CD14-positive monocyte (primary cell): ENCODE measurements around the gene CD74. TPM values are rescaled to one million over a fixed set of nuclear protein-coding genes. Genes with fewer than 3 reads are reported as not detected.

ENCODE experiments used
- DNase-seq, 3 donors: peaks; one replicate each; pipeline ENCODE4 v3.0.0-alpha.2; 2011 to 2022
- H2AFZ ChIP-seq: 2 replicates; pipeline ENCODE4 v1.6.0; 2012; ENCODE audit warnings: mild to moderate bottlenecking, low read depth, low read length, inconsistent platforms; ENCODE audit not compliant: insufficient read depth, poor library complexity, severe bottlenecking
- H3K27ac ChIP-seq, 2 donors: 1 replicate in 1 of 2; 2 replicates in 1 of 2; pipeline ENCODE4 v1.5.1; 2012 to 2013; ENCODE audit warnings: low read length in 2 of 2, control low read depth in 1 of 2, inconsistent platforms in 1 of 2, low read depth in 1 of 2, mild to moderate bottlenecking in 1 of 2
- H3K27me3 ChIP-seq, 2 donors: one replicate each; pipeline versions ENCODE4 v1.6.0 to v1.6.1; 2011 to 2013; ENCODE audit warnings: low read length in 2 of 2; ENCODE audit not compliant: control insufficient read depth in 2 of 2, insufficient read depth in 2 of 2
- H3K36me3 ChIP-seq, 2 donors: replicated peaks in 1 of 2; 1 replicate in 1 of 2; 2 replicates in 1 of 2; pipeline versions ENCODE4 v1.5.1 to v1.6.1; 2012 to 2013; ENCODE audit warnings: low read length in 2 of 2, control low read depth in 1 of 2, inconsistent platforms in 1 of 2, mild to moderate bottlenecking in 1 of 2; ENCODE audit not compliant: insufficient read depth in 2 of 2, control insufficient read depth in 1 of 2
- H3K4me1 ChIP-seq, 2 donors: 1 replicate in 1 of 2; 2 replicates in 1 of 2; pipeline versions ENCODE4 v1.5.1 to v1.6.1; 2012 to 2013; ENCODE audit warnings: low read length in 2 of 2, control low read depth in 1 of 2, inconsistent platforms in 1 of 2, mild to moderate bottlenecking in 1 of 2, moderate library complexity in 1 of 2; ENCODE audit not compliant: insufficient read depth in 2 of 2, control insufficient read depth in 1 of 2
- H3K4me2 ChIP-seq: replicated peaks from 2 replicates; pipeline ENCODE3; 2012; ENCODE audit warnings: low read length, moderate library complexity, mild to moderate bottlenecking; ENCODE audit not compliant: poor library complexity, severe bottlenecking; ENCODE audit errors: extremely low read depth
- H3K4me3 ChIP-seq, 3 experiments: fragments of 200-600 bp in 1 of 3; sonication (generic) in 1 of 3; replicated peaks in 1 of 3; 1 replicate in 2 of 3; 2 replicates in 1 of 3; pipeline ENCODE4 v1.5.1; 2011 to 2013; ENCODE audit warnings: low read length in 3 of 3, mild to moderate bottlenecking in 3 of 3, control low read depth in 2 of 3, low read depth in 2 of 3, inconsistent platforms in 1 of 3, moderate library complexity in 1 of 3
- H3K79me2 ChIP-seq: 2 replicates; pipeline ENCODE4 v1.6.0; 2012; ENCODE audit warnings: mild to moderate bottlenecking, control low read depth, inconsistent platforms, low read length, moderate library complexity; ENCODE audit not compliant: insufficient read depth
- H3K9ac ChIP-seq: 2 replicates; pipeline ENCODE4 v1.6.0; 2017; ENCODE audit warnings: low read length, mild to moderate bottlenecking; ENCODE audit not compliant: insufficient read depth, poor library complexity, severe bottlenecking
- H3K9me3 ChIP-seq, 2 donors: replicated peaks in 1 of 2; 1 replicate in 1 of 2; 2 replicates in 1 of 2; pipeline versions ENCODE4 v1.5.1 to v1.6.1; 2012 to 2013; ENCODE audit warnings: low read length in 2 of 2, control low read depth in 1 of 2; ENCODE audit not compliant: control insufficient read depth in 1 of 2, insufficient read depth in 1 of 2
- H4K20me1 ChIP-seq: 2 replicates; pipeline ENCODE4 v1.6.0; 2012; ENCODE audit warnings: mild to moderate bottlenecking, low read length, control low read depth, moderate library complexity; ENCODE audit not compliant: insufficient read depth
- H3K27ac Mint-ChIP-seq, 7 donors: one replicate each; pipeline ENCODE4 v1.8.0; 2020; ENCODE audit warnings: mild to moderate bottlenecking in 7 of 7, mixed read lengths in 7 of 7, moderate library complexity in 6 of 7, inconsistent platforms in 2 of 7
- H3K27me3 Mint-ChIP-seq, 3 donors: one replicate each; pipeline ENCODE4 v1.8.0; 2021 to 2022; ENCODE audit warnings: low read depth in 3 of 3, mild to moderate bottlenecking in 3 of 3, mixed read lengths in 3 of 3, moderate library complexity in 3 of 3, inconsistent platforms in 1 of 3
- H3K36me3 Mint-ChIP-seq, 2 donors: one replicate each; pipeline ENCODE4 v1.8.0; 2020; ENCODE audit warnings: mixed read lengths in 2 of 2, inconsistent platforms in 1 of 2, mild to moderate bottlenecking in 1 of 2
- H3K4me1 Mint-ChIP-seq: one replicate; pipeline ENCODE4 v1.8.0; 2020; ENCODE audit warnings: mild to moderate bottlenecking, mixed read lengths
- H3K4me3 Mint-ChIP-seq, 2 donors: one replicate each; pipeline ENCODE4 v1.8.0; 2020; ENCODE audit warnings: mild to moderate bottlenecking in 2 of 2, mixed read lengths in 2 of 2, moderate library complexity in 1 of 2
- H3K9me3 Mint-ChIP-seq, 7 donors: one replicate each; pipeline ENCODE4 v1.8.0; 2020 to 2022; ENCODE audit warnings: mixed read lengths in 7 of 7, mild to moderate bottlenecking in 6 of 7, moderate library complexity in 6 of 7, inconsistent platforms in 2 of 7
- WGBS: methylation state at CpG from one replicate; pipeline ENCODE4 v1.1.5; 2013; ENCODE audit warnings: missing lambda C conversion rate; ENCODE audit not compliant: insufficient coverage; 5-methylcytosine and 5-hydroxymethylcytosine counted together
- intact Hi-C, 2 donors: fragments of 100-400 bp; cut with micrococcal nuclease; formaldehyde crosslinking; loops; one replicate each; pipeline versions ENCODE4 v1.15.0 to v1.15.1; 2023
- polyA plus RNA-seq, 3 donors: library from polyadenylated mRNA; depleted of rRNA in 1 of 3; unstranded in 2 of 3; stranded (reverse) in 1 of 3; fragments of 300-500 nt in 2 of 3; fragments of >200 nt in 1 of 3; fragmentation: Illumina TruSeq in 2 of 3; gene quantifications; 1 replicate in 2 of 3; 2 replicates in 1 of 3; pipeline ENCODE4 v1.2.3, GENCODE V29; 2012 to 2021
- TF ChIP-seq, protein P1 (sequence below): fragments of 200-600 bp; IDR thresholded peaks from one replicate; pipeline ENCODE4 v1.8.0; 2022; ENCODE audit warnings: antibody characterized with exemption, mild to moderate bottlenecking

CD74 gene
- polyA plus RNA-seq, 3 donors, result 3,498 to 7,550 (median 4,939) TPM

DNA sequence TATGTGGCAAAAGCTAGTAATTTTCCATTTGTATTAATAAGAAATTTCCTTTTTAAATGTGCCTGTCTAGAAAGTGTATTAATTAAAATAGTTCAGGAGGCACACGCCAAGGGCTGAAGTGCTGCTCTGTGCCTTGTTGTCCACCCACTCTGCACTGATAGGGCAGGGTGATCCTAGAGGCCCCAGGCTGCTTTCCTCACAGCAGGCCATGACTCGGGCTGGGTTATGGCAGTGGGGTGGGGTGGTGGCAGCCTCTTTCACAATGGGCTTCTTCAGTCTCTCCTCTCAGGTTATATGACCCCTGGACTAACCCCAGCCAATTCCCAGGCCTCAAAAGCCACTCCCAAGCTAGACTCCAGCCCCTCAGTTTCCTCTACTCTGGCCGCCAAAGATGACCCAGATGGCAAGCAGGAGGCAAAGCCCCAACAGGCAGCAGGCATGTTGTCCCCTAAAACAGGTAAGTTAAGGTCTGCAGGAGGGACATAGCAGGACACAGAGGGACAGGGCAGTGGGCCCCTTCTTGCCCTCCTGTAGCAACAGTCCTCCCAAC, 19.5 kb downstream of the CD74 start:
- H3K4me3 Mint-ChIP-seq, result no peak overlapping the region
- Histone ChIP-seq H3K4me3 (no peak overlapping the region), H3K27me3 (no peaks in the 10 kb centered on the region), H3K9ac (no peak overlapping the region), H3K27ac (peak overlapping the region in 1 of 2 donors; percentile 63), H3K9me3 (no peaks in the 10 kb centered on the region), H3K79me2 (no peaks in the 10 kb centered on the region), H4K20me1 (peaks cover 79% of the 10 kb centered on the region), H2AFZ (no peak overlapping the region), H3K4me2 (no peak overlapping the region), H3K4me1 (no peaks in the 10 kb centered on the region), H3K36me3 (peaks cover 80 to 93% of the 10 kb centered on the region in 2 donors)
- DNase-seq, result peak in 1 of 3 donors; percentile 37
- peak overlapping the region in 6 of 7 donors; percentile 42 to 88 (median 60) for H3K27ac Mint-ChIP-seq
- peaks cover 0 to 2% (median 1%) of the 10 kb centered on the region in 3 donors for H3K27me3 Mint-ChIP-seq
- intact Hi-C loops, result no loop called here
- peaks cover 74 to 98% of the 10 kb centered on the region in 2 donors for H3K36me3 Mint-ChIP-seq
- 100% methylated on average over 1 of the region's 3 CpGs for WGBS
- H3K4me1 Mint-ChIP-seq, result no peaks in the 10 kb centered on the region
- no peaks in the 10 kb centered on the region for H3K9me3 Mint-ChIP-seq
- TF ChIP-seq, protein P1, sequence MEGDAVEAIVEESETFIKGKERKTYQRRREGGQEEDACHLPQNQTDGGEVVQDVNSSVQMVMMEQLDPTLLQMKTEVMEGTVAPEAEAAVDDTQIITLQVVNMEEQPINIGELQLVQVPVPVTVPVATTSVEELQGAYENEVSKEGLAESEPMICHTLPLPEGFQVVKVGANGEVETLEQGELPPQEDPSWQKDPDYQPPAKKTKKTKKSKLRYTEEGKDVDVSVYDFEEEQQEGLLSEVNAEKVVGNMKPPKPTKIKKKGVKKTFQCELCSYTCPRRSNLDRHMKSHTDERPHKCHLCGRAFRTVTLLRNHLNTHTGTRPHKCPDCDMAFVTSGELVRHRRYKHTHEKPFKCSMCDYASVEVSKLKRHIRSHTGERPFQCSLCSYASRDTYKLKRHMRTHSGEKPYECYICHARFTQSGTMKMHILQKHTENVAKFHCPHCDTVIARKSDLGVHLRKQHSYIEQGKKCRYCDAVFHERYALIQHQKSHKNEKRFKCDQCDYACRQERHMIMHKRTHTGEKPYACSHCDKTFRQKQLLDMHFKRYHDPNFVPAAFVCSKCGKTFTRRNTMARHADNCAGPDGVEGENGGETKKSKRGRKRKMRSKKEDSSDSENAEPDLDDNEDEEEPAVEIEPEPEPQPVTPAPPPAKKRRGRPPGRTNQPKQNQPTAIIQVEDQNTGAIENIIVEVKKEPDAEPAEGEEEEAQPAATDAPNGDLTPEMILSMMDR, result no peak

DNA sequence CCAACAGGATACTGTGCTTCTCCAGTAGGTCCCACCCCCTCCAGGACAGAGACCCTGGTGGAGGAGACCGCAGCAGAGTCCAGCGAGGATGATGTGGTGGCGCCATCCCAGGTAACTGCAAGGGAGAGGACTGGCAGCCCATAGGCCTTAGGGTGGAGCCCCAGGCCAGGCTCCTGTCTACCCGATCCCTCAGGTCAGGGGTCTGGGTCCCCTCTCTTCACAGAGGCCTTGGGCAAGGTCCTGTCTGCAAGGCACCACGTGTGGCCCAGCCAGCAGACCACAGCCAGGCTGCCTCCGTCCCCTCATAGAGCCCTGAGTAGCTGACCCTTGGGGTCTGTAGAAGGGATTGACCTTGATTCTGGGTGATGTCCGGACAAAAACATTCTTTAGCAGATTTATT, 20.0 kb downstream of the CD74 start:
- no peak overlapping the region for H3K4me2 ChIP-seq
- H3K4me1 ChIP-seq, result no peaks in the 10 kb centered on the region
- H3K4me3 ChIP-seq, result no peak overlapping the region
- H3K27ac Mint-ChIP-seq, result peak overlapping the region in 2 of 7 donors; percentile 8 to 42
- no peak overlapping the region for H3K9ac ChIP-seq
- H3K36me3 ChIP-seq, result peaks cover 84 to 98% of the 10 kb centered on the region in 2 donors
- no peak overlapping the region for H2AFZ ChIP-seq
- H3K4me3 Mint-ChIP-seq, result no peak overlapping the region
- no peaks in the 10 kb centered on the region for H3K79me2 ChIP-seq
- WGBS, result 100% methylated on average over 5 of the region's 7 CpGs
- H3K27me3 Mint-ChIP-seq, result peaks cover 0 to 2% (median 1%) of the 10 kb centered on the region in 3 donors
- no peaks in the 10 kb centered on the region for H3K4me1 Mint-ChIP-seq
- no peaks in the 10 kb centered on the region for H3K9me3 ChIP-seq
- H3K9me3 Mint-ChIP-seq, result no peaks in the 10 kb centered on the region
- intact Hi-C loops, result no loop called here
- H3K27ac ChIP-seq, result no peak overlapping the region
- peaks cover 74% of the 10 kb centered on the region for H4K20me1 ChIP-seq
- H3K36me3 Mint-ChIP-seq, result peaks cover 77 to 99% of the 10 kb centered on the region in 2 donors
- TF ChIP-seq, protein P1, result no peak
- no peak for DNase-seq
- no peaks in the 10 kb centered on the region for H3K27me3 ChIP-seq
